ENCODE data around the gene PALM3. TPM values are rescaled to one million over a fixed set of nuclear protein-coding genes. Genes with fewer than 3 reads are reported as not detected.

PALM3 gene
- total RNA-seq, 1 experiment from 2014 or later = not detected

DNA sequence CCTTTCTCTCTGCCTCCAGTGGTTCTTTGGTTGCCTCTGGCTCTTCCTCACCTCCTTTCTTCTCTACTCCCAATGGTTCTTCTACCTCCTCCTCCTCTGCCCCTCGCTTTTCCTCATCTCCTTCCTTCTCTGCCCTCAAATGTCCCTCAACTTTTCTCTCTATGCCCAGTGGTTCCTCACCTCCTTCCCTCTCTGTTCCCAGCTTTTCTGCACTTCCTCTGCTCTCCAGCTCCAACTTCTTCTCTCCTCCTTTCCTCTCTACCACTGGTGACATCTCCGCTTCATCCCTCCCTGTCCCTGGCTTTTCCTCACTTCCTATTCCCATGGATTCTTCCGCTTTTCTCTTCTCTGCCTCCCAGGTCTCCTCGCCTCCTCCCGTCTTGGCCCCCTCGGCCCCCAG, 7.8 kb downstream of the PALM3 start:
- Mint-ChIP-seq H3K36me3 (ENCODE audit: insufficient read depth, unreplicated experiment) (peaks cover 4% of the 10 kb centered on the region), H3K27me3 (ENCODE audit: insufficient read depth, unreplicated experiment) (peaks cover 13% of the 10 kb centered on the region), H3K9me3 (ENCODE audit: unreplicated experiment) (no peaks in the 10 kb centered on the region), H3K4me3 (ENCODE audit: unreplicated experiment) (no peak overlapping the region), H3K4me1 (ENCODE audit: insufficient read depth, unreplicated experiment) (peaks cover 13% of the 10 kb centered on the region), H3K27ac (ENCODE audit: low read depth, unreplicated experiment) (no peak overlapping the region)
- no peak for DNase-seq (ENCODE audit: unreplicated experiment)
- ChIA-PET POLR2A (no interaction called here), CTCF (interaction anchor here (0.7 to 1.2 kb wide), 2 partner anchors 18 to 24 kb away, joined by 3 to 6 read pairs; partner anchors contain the start of gene MISP3)
- no peak for TF ChIP-seq CTCF (IDR thresholded peaks at IDR 0.05; ENCODE audit: unreplicated experiment)
- intact Hi-C loops (cut with micrococcal nuclease) = no loop called here
- no TSS peak for BruUV-seq (replicated peaks)

GRCh38 chr19:14053500-14053899, 8.4 kb downstream of the PALM3 start:
- POLR2A ChIA-PET = no interaction called here
- peaks cover 3% of the 10 kb centered on the region for H3K36me3 Mint-ChIP-seq (ENCODE audit: insufficient read depth, unreplicated experiment)
- BruUV-seq (replicated peaks) = no TSS peak
- peaks cover 7% of the 10 kb centered on the region for H3K27me3 Mint-ChIP-seq (ENCODE audit: insufficient read depth, unreplicated experiment)
- intact Hi-C loops (cut with micrococcal nuclease) = no loop called here
- DNase-seq (ENCODE audit: unreplicated experiment) = no peak
- H3K27ac Mint-ChIP-seq (ENCODE audit: low read depth, unreplicated experiment) = no peak overlapping the region
- TF ChIP-seq CTCF (IDR thresholded peaks at IDR 0.05; ENCODE audit: unreplicated experiment) = no peak
- H3K4me1 Mint-ChIP-seq (ENCODE audit: insufficient read depth, unreplicated experiment) = peaks cover 9% of the 10 kb centered on the region
- H3K4me3 Mint-ChIP-seq (ENCODE audit: unreplicated experiment) = no peak overlapping the region
- CTCF ChIA-PET = interaction anchor here (0.6 to 1.2 kb wide), 4 partner anchors 11 to 97 kb away, joined by 3 to 4 read pairs (median 3); no protein-coding TSS in a partner anchor
- H3K9me3 Mint-ChIP-seq (ENCODE audit: unreplicated experiment) = no peaks in the 10 kb centered on the region

GRCh38 chr19:14053032-14053431, 8.8 kb downstream of the PALM3 start:
- H3K27me3 Mint-ChIP-seq (ENCODE audit: insufficient read depth, unreplicated experiment) = peaks cover 3% of the 10 kb centered on the region
- ChIA-PET POLR2A (no interaction called here), CTCF (interaction anchor here (0.6 to 1.2 kb wide), 5 partner anchors 11 to 96 kb away, joined by 3 to 4 read pairs (median 3); no protein-coding TSS in a partner anchor)
- H3K9me3 Mint-ChIP-seq (ENCODE audit: unreplicated experiment) = no peaks in the 10 kb centered on the region
- DNase-seq (ENCODE audit: unreplicated experiment) = no peak
- no TSS peak for BruUV-seq (replicated peaks)
- H3K27ac Mint-ChIP-seq (ENCODE audit: low read depth, unreplicated experiment) = no peak overlapping the region
- no peak overlapping the region for H3K4me3 Mint-ChIP-seq (ENCODE audit: unreplicated experiment)
- no peak for TF ChIP-seq CTCF (IDR thresholded peaks at IDR 0.05; ENCODE audit: unreplicated experiment)
- H3K36me3 Mint-ChIP-seq (ENCODE audit: insufficient read depth, unreplicated experiment) = peaks cover 5% of the 10 kb centered on the region
- intact Hi-C loops (cut with micrococcal nuclease) = no loop called here
- peaks cover 4% of the 10 kb centered on the region for H3K4me1 Mint-ChIP-seq (ENCODE audit: insufficient read depth, unreplicated experiment)

- peaks cover 5% of the 10 kb centered on the region for H3K36me3 Mint-ChIP-seq (ENCODE audit: insufficient read depth, unreplicated experiment)
Measured at GRCh38 chr19:14052470-14052869, 9.4 kb downstream of the PALM3 start.

More at GRCh38 chr19:14052470-14052869, 9.4 kb downstream of the PALM3 start:
- BruUV-seq (replicated peaks) = no TSS peak
- Mint-ChIP-seq H3K4me1 (ENCODE audit: insufficient read depth, unreplicated experiment) (no peaks in the 10 kb centered on the region), H3K27me3 (ENCODE audit: insufficient read depth, unreplicated experiment) (no peaks in the 10 kb centered on the region), H3K27ac (ENCODE audit: low read depth, unreplicated experiment) (no peak overlapping the region), H3K4me3 (ENCODE audit: unreplicated experiment) (no peak overlapping the region), H3K9me3 (ENCODE audit: unreplicated experiment) (no peaks in the 10 kb centered on the region)
- DNase-seq (ENCODE audit: unreplicated experiment) = no peak
- no peak for TF ChIP-seq CTCF (IDR thresholded peaks at IDR 0.05; ENCODE audit: unreplicated experiment)
- intact Hi-C loops (cut with micrococcal nuclease) = no loop called here
- ChIA-PET CTCF (interaction anchor here (0.5 to 1.2 kb wide), 5 partner anchors 9 to 96 kb away, joined by 3 read pairs; no protein-coding TSS in a partner anchor), POLR2A (no interaction called here)
